Activated CD4-positive, alpha-beta memory T cell treated with anti-CD3 and anti-CD28 coated beads, Interleukin-2, amount 10 ng/mL, durations not matched to agents 7 days and 5 days (primary cell): Measurements from ENCODE around the gene CPPED1. TPM values are rescaled to one million over a fixed set of nuclear protein-coding genes. Genes with fewer than 3 reads are reported as not detected.

Source experiments
- CTCF ChIA-PET: fragments of 350-600 bp; sonication (Branson Sonifier 250); formaldehyde crosslinking; loops from one replicate; lab custom pipeline; 2021; ENCODE audit warnings: antibody characterized with exemption, inconsistent platforms; lab: Charles Lee
- POLR2A ChIA-PET: fragments of 350-600 bp; sonication (Branson Sonifier 250); formaldehyde crosslinking; loops from one replicate; lab custom pipeline; 2021; ENCODE audit warnings: antibody characterized with exemption; lab: Charles Lee
- DNase-seq: peaks from one replicate; pipeline ENCODE4 v3.0.0-alpha.2; 2020
- H3K27ac Mint-ChIP-seq: one replicate; pipeline ENCODE4 v1.8.0; 2021; ENCODE audit warnings: mild to moderate bottlenecking, mixed read lengths
- H3K27me3 Mint-ChIP-seq: one replicate; pipeline ENCODE4 v1.8.0; 2021; ENCODE audit warnings: mixed read lengths
- H3K36me3 Mint-ChIP-seq: one replicate; pipeline ENCODE4 v1.8.0; 2021; ENCODE audit warnings: low read depth, mixed read lengths
- H3K4me1 Mint-ChIP-seq: one replicate; pipeline ENCODE4 v1.8.0; 2021; ENCODE audit warnings: mixed read lengths
- H3K4me3 Mint-ChIP-seq: one replicate; pipeline ENCODE4 v1.8.0; 2021; ENCODE audit warnings: mild to moderate bottlenecking, mixed read lengths
- H3K9me3 Mint-ChIP-seq: one replicate; pipeline ENCODE4 v1.8.0; 2021; ENCODE audit warnings: mixed read lengths
- total RNA-seq, 2 experiments: library from RNA; stranded (reverse); gene quantifications; one replicate each; pipeline ENCODE4 v1.2.3, GENCODE V29; 2021

The CPPED1 gene
- total RNA-seq, 2 experiments from 2014 or later: 26.1 to 27.0 TPM

- DNase-seq: no peak
- POLR2A ChIA-PET: no interaction called here
- H3K4me3 Mint-ChIP-seq: no peak overlapping the region
- CTCF ChIA-PET: no interaction called here
- H3K4me1 Mint-ChIP-seq: no peaks in the 10 kb centered on the region
- H3K27me3 Mint-ChIP-seq: no peaks in the 10 kb centered on the region
- no peak overlapping the region for H3K27ac Mint-ChIP-seq
- H3K9me3 Mint-ChIP-seq: no peaks in the 10 kb centered on the region
- H3K36me3 Mint-ChIP-seq: peaks cover 17% of the 10 kb centered on the region
Measured at GRCh38 chr16:12706628-12707027, 97.1 kb downstream of the CPPED1 start.

- no peaks in the 10 kb centered on the region for H3K9me3 Mint-ChIP-seq
- no peak overlapping the region for H3K4me3 Mint-ChIP-seq
- no peak for DNase-seq
- H3K27me3 Mint-ChIP-seq: no peaks in the 10 kb centered on the region
- H3K27ac Mint-ChIP-seq: no peak overlapping the region
- H3K4me1 Mint-ChIP-seq: peaks cover 5% of the 10 kb centered on the region
- ChIA-PET POLR2A (no interaction called here), CTCF (no interaction called here)
- H3K36me3 Mint-ChIP-seq: peaks cover 27% of the 10 kb centered on the region
Measured at GRCh38 chr16:12704492-12705111, 99.1 kb downstream of the CPPED1 start.

GRCh38 chr16:12703935-12704334, 99.8 kb downstream of the CPPED1 start:
- H3K4me3 Mint-ChIP-seq: no peak overlapping the region
- no peak for DNase-seq
- no peaks in the 10 kb centered on the region for H3K27me3 Mint-ChIP-seq
- peaks cover 11% of the 10 kb centered on the region for H3K4me1 Mint-ChIP-seq
- ChIA-PET CTCF (no interaction called here), POLR2A (no interaction called here)
- peaks cover 31% of the 10 kb centered on the region for H3K36me3 Mint-ChIP-seq
- H3K27ac Mint-ChIP-seq: no peak overlapping the region
- no peaks in the 10 kb centered on the region for H3K9me3 Mint-ChIP-seq

DNA sequence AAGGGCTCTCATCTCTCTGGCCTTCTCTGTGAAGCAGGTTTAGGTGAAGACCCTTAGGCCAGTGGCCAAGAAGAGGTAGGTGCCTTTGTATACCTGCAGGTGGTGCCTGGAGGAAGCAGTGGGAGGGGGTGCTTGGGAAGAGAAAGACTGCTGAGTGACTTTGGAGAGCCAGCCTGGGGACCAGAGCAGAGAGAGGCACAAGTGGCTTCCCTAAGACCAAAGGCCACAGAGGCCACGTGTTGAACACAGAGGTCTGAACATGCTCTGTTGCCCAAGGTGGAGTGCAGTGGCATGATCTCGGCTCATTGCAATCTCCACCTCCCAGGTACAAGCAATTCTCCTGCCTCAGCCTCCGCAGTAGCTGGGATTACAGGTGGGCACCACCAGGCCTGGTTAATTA, 103.5 kb downstream of the CPPED1 start:
- DNase-seq: no peak

DNA sequence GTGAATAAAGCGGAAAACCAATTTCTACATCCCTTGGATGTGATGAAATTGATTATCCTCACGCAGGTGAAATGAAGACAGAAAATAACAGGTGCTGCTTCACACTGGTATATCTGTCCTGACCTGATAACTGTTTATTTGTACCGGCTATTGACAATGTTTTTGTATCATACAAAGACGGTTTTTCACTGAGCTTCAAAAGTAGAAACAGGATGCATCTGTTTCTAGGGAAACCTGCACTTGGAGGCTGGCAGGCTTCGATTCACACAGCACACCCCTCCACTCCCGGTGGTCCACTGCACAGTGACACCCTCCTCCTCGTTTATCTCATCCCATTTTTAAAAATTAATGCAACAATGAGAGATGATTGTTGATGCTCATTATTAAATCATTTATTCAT, 104.5 kb downstream of the CPPED1 start:
- POLR2A ChIA-PET: interaction anchor here (0.8 kb wide), 1 partner anchor 51 kb away, joined by 3 read pairs; no protein-coding TSS in a partner anchor
- CTCF ChIA-PET: no interaction called here
- Mint-ChIP-seq H3K9me3 (no peaks in the 10 kb centered on the region), H3K4me1 (peaks cover 16% of the 10 kb centered on the region), H3K27me3 (no peaks in the 10 kb centered on the region), H3K36me3 (peaks cover 44% of the 10 kb centered on the region), H3K4me3 (no peak overlapping the region), H3K27ac (no peak overlapping the region)
- DNase-seq: no peak

More for the DNA sequence above, 103.5 kb downstream of the CPPED1 start:
- Mint-ChIP-seq H3K36me3 (peaks cover 49% of the 10 kb centered on the region), H3K27ac (no peak overlapping the region), H3K9me3 (no peaks in the 10 kb centered on the region), H3K27me3 (no peaks in the 10 kb centered on the region), H3K4me1 (peaks cover 16% of the 10 kb centered on the region), H3K4me3 (no peak overlapping the region)
- ChIA-PET POLR2A (interaction anchor here (0.8 kb wide), 1 partner anchor 50 kb away, joined by 3 read pairs; no protein-coding TSS in a partner anchor), CTCF (no interaction called here)

DNA sequence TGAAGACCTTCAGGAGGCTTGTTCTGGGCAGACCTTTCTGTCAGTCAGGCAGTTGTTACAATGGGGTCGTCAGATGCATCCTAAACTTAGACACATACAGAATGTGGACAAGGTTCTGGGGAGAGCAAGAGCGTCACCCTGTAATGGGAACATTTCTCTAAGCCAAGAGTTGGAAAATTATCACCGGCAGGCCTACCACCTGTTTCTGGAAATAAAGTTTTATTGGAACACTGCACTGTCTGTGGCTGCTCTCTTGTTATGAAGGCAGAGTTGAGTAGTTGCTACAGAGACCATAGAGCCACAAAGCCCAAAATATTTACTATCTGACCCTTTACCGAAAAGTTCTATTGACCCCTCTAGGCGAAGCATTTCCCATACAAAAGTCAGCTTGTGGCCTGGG, 106.2 kb downstream of the CPPED1 start:
- Mint-ChIP-seq H3K36me3 (peaks cover 47% of the 10 kb centered on the region), H3K4me1 (peaks cover 16% of the 10 kb centered on the region), H3K9me3 (no peaks in the 10 kb centered on the region), H3K27ac (no peak overlapping the region), H3K27me3 (no peaks in the 10 kb centered on the region), H3K4me3 (no peak overlapping the region)
- CTCF ChIA-PET: no interaction called here
- POLR2A ChIA-PET: no interaction called here
- DNase-seq: no peak

- H3K4me3 Mint-ChIP-seq: no peak overlapping the region
- H3K27me3 Mint-ChIP-seq: no peaks in the 10 kb centered on the region
- no peaks in the 10 kb centered on the region for H3K9me3 Mint-ChIP-seq
- ChIA-PET POLR2A (no interaction called here), CTCF (no interaction called here)
- H3K36me3 Mint-ChIP-seq: peaks cover 40% of the 10 kb centered on the region
- peaks cover 17% of the 10 kb centered on the region for H3K4me1 Mint-ChIP-seq
- no peak overlapping the region for H3K27ac Mint-ChIP-seq
- no peak for DNase-seq
Measured at GRCh38 chr16:12695454-12695853, 108.2 kb downstream of the CPPED1 start.

GRCh38 chr16:12690024-12690423, 113.7 kb downstream of the CPPED1 start:
- Mint-ChIP-seq H3K4me3 (no peak overlapping the region), H3K9me3 (no peaks in the 10 kb centered on the region), H3K27me3 (no peaks in the 10 kb centered on the region), H3K36me3 (peaks cover 16% of the 10 kb centered on the region), H3K4me1 (peaks cover 14% of the 10 kb centered on the region), H3K27ac (peak overlapping the region; percentile 21)
- CTCF ChIA-PET: no interaction called here
- no peak for DNase-seq
- POLR2A ChIA-PET: interaction anchor here (0.5 kb wide), 1 partner anchor 109 kb away, joined by 3 read pairs; no protein-coding TSS in a partner anchor

DNA sequence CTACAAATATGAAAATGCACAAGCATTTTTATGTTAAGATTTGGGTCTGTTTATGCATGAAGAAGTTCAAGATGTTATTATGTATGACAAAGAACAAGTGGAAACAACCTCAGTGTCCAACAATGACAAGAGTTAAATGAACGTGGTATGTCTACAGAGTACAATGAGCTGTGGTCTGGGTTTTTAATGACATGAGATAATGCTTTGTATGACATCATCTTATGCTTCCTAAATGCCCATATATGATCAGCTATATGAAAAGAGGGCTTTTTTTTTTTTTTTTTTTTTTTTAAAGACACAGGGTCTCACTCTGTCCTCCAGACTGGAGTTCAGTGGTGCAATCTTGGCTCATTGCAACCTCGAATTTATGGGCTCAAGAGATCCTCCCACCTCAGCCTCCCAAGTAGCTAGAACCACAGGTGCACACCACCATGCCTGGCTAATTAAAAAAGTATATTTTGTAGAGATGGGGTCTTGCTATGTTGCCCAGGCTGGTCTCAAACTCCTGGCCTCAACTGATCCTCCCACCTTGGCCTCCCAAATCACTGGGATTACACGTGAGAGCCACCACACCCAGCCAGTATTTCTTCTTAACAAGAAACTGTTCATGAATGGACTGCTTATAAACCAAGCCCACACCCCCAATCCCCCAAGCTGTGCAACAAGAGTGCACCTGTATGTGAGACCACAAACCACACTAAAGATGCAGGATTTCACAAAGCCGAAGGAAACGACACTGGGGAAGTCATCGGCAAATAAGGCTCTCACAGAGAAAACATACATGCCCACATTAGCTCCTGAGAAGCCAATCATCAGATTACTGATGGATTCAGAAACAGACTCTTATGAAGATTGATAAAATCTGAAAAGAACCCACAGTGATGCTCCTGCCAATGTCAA, 114.5 kb downstream of the CPPED1 start:
- peaks cover 16% of the 10 kb centered on the region for H3K36me3 Mint-ChIP-seq
- no peaks in the 10 kb centered on the region for H3K27me3 Mint-ChIP-seq
- no peak for DNase-seq
- POLR2A ChIA-PET: interaction anchor here (0.5 kb wide), 1 partner anchor 110 kb away, joined by 3 read pairs; no protein-coding TSS in a partner anchor
- H3K4me3 Mint-ChIP-seq: no peak overlapping the region
- no peaks in the 10 kb centered on the region for H3K9me3 Mint-ChIP-seq
- H3K4me1 Mint-ChIP-seq: peaks cover 14% of the 10 kb centered on the region
- no peak overlapping the region for H3K27ac Mint-ChIP-seq
- CTCF ChIA-PET: interaction anchor here (0.7 kb wide), 2 partner anchors 115 to 927 kb away, joined by 4 read pairs; no protein-coding TSS in a partner anchor

DNA sequence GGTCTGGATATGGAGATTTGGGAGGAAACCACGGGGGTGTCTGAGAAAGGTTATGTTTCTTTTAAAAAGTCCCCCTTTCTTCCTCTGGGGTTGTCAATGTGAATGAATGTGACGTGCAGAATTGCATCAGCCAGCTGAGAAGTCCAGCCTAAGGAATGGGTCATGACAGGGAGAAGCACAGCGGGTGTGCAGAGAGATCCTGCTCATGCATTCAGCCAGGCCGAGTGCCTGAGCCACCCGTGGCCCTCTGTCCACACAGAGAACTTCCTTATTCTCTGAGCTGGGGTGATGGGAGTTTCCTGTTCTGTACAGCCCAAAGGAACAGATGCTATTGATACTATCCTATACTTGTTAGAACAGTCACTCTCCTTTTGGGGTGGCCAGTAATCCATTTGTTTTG, 117.9 kb downstream of the CPPED1 start:
- H3K27ac Mint-ChIP-seq: no peak overlapping the region
- POLR2A ChIA-PET: no interaction called here
- CTCF ChIA-PET: no interaction called here
- H3K4me1 Mint-ChIP-seq: peaks cover 14% of the 10 kb centered on the region
- H3K36me3 Mint-ChIP-seq: peaks cover 11% of the 10 kb centered on the region
- no peak for DNase-seq
- no peak overlapping the region for H3K4me3 Mint-ChIP-seq
- H3K27me3 Mint-ChIP-seq: no peaks in the 10 kb centered on the region
- no peaks in the 10 kb centered on the region for H3K9me3 Mint-ChIP-seq

GRCh38 chr16:12682432-12683165, 121.1 kb downstream of the CPPED1 start:
- H3K4me1 Mint-ChIP-seq: peaks cover 6% of the 10 kb centered on the region
- CTCF ChIA-PET: no interaction called here
- H3K27me3 Mint-ChIP-seq: no peaks in the 10 kb centered on the region
- POLR2A ChIA-PET: no interaction called here
- H3K9me3 Mint-ChIP-seq: no peaks in the 10 kb centered on the region
- DNase-seq: no peak
- peaks cover 11% of the 10 kb centered on the region for H3K36me3 Mint-ChIP-seq
- H3K4me3 Mint-ChIP-seq: no peak overlapping the region
- no peak overlapping the region for H3K27ac Mint-ChIP-seq

- Mint-ChIP-seq H3K36me3 (peaks cover 15% of the 10 kb centered on the region), H3K4me3 (no peak overlapping the region), H3K27ac (no peak overlapping the region), H3K27me3 (no peaks in the 10 kb centered on the region), H3K4me1 (peaks cover 15% of the 10 kb centered on the region), H3K9me3 (no peaks in the 10 kb centered on the region)
- ChIA-PET POLR2A (no interaction called here), CTCF (no interaction called here)
- no peak for DNase-seq
Measured at GRCh38 chr16:12681653-12682052, 122.0 kb downstream of the CPPED1 start.

DNA sequence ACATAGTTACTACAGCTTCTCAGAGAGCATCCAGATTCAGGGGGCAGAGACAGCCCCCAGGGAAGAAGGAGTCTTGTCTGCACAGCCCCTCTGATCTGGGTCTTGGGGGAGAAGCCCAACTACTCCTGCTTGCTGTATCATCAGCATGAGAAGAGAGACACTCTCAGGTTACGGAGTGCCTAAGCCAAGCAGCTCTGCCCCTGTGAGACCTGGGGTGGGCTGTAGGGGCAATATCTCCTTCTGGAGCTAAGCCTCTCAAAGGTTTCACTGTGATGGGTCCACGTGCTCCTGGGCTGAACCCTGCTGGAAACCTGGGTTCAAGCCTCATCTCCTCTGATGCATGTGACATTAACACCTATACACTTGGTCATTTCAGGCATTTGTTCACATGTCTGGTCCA, 123.2 kb downstream of the CPPED1 start:
- ChIA-PET CTCF (no interaction called here), POLR2A (no interaction called here)
- Mint-ChIP-seq H3K27me3 (no peaks in the 10 kb centered on the region), H3K9me3 (no peaks in the 10 kb centered on the region), H3K27ac (no peak overlapping the region), H3K4me3 (no peak overlapping the region), H3K36me3 (peaks cover 15% of the 10 kb centered on the region), H3K4me1 (peaks cover 16% of the 10 kb centered on the region)
- no peak for DNase-seq
